HG03060 (cell line): ENCODE results near the gene STK32B.

Experiments used
- ATAC-seq: cut with Tn5 transposase; IDR thresholded peaks from one replicate; pipeline ENCODE4 v1.9.1; 2021; ENCODE audit warnings: low read depth, moderate number of reproducible peaks; ENCODE audit not compliant: unreplicated experiment

STK32B gene

DNA sequence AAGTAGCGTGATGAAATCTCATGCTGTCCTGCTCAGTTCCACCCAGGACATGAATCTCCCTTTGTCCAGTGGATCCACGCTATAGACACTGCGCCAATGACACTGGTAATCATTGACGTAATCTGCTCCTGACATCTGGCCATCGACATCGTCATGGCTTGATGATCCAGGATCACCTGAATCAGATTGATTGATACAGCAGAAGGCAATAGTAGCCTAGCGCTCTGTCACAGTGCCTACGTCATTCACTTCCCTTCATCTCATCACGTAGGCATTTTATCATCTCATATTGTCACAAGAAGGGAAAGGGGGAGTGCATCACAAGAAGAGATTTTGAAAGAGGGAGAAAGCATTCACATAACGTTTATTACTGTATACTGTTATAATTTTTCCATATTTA is 68.8 kb downstream of the STK32B start:
- ATAC-seq: no peak

DNA sequence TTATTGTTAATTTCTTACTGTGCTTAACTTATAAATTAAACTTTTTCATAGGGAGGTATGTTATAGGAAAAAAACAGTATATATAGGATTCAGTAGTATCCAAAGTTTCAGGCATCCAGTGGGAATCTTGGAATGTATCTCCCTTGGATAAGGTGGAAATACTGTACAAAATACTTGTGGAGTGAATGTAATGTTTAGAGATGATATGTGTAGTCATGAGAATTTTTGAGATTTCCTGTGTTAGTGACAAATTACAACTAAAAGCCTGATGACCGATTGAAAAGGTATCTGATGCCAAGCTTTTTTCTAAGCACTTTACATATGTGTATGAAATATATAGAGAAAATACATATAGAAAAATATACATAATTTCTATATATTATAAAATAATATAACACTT is 69.2 kb downstream of the STK32B start:
- no peak for ATAC-seq

DNA sequence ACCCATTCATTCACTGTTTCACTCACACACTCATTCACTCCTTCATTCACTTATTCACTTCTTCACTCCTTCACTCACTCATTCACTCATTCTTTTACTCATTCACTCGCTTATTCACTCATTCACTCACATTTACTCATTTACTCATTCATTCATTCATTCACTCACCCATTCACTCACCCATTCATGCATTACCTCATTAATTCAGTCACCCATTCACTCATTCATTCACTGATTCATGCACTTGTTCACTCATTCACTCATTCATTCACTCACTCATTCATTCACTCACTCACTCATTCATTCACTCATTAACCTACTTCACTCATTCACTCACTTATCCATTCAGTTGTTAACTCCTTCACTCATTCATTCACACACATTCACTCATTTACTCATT is 70.8 kb downstream of the STK32B start:
- no peak for ATAC-seq

DNA sequence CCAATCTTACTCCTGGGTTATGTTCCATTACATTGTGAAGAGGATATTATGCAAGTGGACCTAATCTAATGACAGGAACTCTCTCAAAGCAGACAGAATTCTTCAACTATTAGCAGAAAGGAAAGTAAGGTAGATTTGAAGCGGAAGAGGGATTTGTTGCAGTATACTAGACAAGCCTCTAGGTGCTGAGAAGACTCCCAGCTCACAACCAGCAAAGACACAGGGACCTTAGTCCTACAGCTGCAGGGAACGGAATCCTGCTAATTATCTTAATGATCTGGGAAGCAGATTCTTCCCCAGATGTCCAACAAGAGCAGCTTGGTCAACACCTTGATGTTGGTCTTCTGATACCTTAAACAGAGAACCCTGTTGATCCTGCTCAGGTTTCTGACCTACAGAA is 73.6 kb downstream of the STK32B start:
- no peak for ATAC-seq

DNA sequence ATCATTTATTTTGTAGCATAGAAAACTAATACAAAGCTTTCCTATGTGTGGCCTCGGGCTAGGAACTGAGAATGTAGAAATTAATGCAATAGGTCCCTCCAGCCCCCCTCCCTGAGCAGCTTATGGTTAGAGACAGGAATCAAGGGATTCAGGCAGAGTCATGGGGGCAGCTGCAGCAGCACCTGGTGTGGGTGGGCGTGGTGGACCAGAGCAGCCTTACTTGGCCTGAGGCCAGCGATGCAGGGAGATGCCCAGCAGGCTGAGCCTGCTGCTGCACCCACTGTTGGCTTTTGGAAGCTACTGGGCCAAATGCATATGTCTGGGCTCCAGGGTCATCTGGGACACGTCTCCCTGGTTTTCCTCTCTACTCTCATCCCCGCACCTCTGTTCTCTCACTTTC is 74.0 kb downstream of the STK32B start:
- ATAC-seq: no peak

DNA sequence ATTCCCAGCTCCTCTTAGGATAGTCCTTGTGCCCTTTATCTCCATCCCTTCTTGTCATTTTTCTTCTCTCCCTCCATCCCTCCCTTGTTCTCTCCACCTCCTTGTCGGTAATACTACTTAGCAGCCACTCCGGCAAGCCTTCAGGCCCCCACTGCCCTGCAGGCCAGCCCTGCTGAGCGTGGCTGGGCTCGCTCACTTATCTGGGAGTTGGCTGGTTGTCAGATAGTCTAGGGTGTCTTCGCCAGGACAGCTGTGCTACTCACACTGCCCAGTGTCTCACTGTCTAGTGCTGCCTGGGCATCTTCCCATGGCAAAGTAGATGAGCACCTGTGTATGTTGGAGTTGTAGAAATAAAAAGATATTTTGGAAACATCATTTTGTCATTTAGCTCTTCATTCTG is 75.0 kb downstream of the STK32B start:
- ATAC-seq: no peak

DNA sequence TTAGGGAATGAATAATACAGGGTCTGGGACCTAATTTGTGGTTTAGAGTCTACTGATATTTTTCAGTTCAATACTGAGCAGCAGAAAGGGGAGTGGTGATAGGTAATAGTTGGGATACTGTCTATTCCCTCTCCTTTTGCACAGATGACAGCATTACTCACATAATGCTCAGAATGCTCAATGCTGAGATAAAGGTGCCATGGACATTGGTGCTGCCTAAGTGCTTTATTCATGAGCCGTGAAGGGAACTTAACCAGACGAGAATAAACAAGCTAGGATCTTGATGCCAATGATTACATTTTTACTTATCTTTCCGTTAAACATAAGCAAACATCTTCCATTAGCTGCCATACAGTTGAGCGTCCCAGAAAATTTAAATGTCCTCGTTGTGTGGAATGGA is 75.6 kb downstream of the STK32B start:
- ATAC-seq: no peak

DNA sequence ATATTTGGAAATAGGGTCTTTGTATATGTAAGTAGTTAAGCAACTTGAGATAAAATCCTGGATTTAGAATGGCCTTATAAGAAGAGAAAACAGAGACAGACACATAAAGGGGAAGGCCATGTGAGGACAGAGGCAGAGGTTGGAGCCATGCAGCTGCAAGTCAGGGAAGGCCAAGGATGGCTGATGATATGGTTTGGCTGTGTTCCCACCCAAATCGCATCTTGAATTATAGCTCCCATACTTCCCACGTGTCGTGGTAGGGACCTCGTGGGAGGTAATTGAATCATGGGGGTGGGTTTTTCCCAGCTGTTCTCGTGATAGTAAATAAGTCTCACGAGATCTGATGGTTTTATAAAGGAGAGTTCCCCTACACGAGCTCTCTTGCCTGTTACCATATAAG is 76.3 kb downstream of the STK32B start:
- ATAC-seq: no peak

DNA sequence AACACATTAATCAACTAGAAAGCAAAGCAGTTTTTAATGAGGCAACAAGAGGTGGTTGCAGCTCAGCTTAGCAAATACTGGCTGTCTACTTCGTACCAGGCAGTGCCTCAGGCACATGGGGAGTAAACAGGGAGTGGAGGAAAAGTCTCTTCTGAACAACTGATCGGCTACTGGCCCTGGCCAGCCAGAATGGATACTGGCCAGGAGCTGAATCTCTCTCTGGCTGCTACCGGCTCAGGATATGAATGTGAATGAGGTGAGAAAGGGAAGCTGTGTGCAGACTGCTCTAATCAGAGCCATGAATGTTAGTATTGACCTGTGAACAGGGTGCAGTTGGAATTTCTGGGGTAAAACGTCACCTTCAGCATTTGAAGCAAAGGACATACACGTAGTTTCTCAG is 77.3 kb downstream of the STK32B start:
- ATAC-seq: no peak

DNA sequence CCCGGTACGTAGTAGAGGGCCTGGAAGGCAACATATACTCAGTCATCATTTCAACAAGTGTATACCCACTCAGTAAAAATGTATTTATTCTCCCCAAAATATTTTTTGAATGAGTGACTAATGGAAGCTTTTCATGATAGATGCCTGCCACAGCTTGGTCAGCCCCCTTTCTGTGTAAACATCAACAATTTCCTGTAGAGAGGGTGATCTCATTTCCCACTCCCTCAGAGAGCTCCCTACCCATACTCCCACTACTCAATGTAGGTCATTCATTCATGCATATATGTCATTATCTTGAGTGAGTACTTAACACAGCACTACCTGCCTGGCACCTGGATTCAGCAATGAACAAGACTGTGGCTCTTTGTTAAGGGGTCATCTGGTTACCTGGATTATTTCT is 81.9 kb downstream of the STK32B start:
- no peak for ATAC-seq

DNA sequence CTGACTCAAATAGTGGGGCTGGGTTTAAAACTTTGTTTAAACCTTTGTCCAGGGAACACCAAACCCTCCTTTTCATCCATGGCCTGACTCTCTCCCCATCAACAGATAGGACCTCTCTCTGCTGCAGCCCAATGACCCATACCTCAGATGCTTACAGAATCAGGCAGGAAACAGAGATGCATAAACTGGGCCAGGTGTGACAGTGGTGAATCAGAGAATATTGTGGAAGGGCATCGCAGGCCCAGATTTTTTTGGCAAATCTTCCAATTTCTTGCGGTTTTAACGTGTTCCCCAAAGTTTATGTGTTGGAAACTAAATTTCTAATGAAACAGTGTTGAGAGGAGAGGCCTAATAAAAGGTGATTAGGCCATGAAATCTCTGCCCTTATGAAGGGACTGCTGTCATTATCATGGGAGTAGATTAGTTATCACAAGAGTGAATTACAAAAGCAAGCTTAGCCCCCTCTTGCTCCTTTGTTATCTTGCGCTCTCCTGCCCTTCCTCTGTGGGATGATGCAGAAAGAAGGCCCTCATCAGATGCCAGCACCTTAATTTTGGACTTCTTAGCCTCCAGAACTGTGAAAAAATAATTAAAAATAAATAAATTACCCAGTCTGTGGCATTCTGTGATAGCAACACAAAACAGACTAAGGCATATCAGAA is 82.8 kb downstream of the STK32B start:
- ATAC-seq: no peak

DNA sequence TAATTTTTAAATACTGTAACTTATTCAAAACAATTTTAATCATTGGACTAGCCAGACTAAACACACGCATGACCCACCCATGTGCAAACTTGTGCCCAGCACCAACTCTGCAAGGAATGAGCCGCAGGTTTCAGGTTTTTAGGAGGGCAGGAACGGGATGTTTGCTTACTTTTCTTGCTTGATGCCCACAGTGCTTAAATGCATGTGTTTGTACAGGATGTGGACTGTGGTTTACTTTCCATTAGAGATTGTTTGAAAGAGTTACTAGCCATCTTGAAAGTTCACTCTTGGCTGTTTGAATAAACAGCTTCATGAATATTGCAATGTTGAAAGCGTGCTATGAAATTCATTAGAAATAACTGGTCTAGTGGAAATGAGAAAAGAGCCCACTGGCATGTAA is 83.3 kb downstream of the STK32B start:
- ATAC-seq: no peak

DNA sequence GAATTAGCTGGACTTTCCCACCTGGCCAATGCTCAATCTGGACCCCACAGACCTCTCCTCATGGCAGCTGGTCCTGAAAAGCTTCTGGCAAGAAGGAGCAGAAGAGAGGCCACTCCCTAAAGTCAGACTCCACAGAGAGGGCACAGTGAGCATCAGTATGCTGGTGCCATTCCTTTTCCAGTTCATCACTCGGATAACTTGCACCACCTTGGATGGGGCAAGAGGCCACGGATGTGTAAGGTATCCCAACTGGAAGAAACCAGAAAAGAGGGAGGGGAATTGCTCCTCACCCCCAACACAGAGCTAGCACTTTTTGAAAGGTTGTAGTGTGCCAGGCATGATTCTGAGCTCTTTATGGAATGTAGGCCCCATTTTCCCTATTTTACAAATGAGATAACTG is 85.9 kb downstream of the STK32B start:
- no peak for ATAC-seq

DNA sequence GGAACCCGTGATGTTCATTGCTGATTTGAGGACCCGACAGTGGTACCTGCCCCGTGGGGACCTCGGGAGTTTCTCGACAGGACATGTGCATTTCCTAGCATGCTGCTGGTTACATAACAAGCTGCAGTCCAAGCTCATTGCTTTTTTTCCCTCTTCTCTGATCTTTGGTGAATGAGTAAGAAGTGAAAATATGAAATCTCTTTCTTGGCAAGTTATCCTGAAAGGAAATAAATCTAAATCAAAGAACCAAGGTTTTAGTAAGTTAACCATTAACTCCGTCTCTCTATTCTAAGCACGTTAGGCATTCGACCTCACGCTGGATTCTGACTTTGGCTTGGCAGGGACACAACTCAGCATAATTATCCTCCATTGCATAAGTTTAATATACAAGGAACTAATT is 86.6 kb downstream of the STK32B start:
- ATAC-seq: no peak

DNA sequence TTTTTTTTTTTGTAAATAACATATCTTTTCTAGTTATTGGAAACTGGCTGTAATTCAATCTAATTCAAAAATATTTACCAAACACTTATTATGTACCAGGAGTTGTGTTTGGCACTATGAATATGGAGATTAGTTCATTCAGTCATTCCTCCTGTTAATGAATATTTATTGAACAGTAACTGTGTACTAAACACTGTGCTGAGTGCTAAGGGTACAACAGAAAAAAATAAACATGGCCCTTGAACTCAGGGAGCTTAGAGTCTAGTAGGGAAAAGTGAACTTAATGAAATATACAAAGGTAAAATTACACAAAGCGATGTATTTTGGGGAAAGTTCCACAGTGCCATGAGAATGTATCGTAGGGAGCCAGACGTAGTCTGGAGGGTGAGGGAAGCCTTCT is 87.1 kb downstream of the STK32B start:
- ATAC-seq: no peak

DNA sequence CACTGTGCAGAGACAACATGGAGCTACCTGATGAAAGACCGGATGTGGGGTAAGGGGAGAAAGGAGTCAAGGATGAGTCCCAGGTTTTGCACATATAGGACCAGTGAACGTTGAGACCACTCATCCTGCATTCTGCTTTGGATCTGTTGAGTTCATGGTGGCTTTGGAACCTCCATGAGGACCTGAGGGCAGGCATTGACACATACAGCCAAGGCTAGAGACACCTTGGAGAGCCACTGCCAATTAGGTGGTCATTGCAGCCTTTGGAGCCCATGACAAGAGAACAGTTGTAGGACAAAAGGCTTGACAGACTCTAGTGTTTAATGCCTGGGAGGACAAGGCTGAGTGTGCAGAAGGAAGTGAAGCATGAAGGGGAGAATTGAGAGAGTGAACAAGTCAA is 87.9 kb downstream of the STK32B start:
- ATAC-seq: no peak

DNA sequence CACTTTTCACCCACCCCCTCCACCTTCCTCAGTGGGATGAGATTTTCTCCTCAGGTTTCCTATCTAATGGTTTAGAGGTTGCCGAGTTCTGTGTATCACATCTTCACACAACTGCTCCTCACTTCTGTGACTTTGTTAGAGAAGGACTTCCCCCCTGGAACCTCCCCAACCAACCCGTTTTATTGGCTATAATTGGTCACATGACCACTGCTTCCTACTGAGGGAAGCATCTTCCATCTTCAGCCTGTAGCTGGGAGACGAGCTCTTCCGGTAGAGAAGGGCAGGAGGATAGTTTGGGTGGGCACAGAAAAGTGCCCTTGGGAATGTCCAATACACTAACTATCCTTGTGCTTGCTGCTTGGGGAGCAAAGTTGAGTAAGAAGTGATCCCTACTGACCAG is 90.5 kb downstream of the STK32B start:
- ATAC-seq: no peak

DNA sequence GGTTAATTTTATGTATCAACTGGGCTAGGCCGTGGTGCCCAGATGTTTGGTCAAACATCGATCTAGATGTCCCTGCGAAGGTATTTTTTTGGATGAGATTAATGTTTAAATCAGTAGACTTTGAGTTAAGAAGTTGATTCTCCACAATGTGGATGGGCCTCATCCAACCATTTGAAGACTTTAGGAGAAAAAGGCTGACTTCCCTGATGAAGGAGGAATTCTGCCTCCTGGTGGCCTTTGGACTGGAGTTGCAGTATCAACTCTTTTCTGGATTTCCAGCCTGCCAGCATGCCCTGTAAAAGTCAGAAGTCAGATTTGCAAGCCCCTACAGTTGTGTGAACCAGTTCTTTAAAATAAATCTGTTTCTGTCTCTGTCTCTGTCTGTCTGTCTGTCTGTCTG is 91.4 kb downstream of the STK32B start:
- ATAC-seq: no peak

DNA sequence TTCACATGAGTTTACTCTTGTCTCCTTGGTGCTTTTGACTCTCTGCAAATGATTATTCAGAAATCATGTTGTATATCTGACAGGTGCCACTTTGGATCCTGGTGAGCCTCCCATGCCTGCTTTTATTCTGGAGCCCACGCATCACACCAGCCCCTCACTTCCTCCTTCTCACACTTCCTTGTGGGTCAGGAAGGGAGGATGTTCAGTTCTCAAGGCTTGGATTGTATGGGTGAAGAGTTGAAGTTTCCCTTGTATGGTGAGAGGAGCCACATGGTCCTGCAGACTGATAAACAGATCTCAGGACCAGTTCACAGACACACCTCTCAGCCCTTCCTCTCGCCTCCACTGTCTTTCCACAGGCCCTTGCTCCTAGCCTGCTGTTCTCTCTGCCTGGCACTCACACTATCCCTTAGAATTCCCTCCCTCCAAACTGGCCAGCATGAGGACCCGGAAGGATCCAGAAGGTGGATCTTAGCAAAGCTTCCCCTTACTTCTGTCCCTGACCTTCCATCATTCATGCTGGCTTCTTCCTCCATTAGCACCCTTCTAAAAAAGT is 92.1 kb downstream of the STK32B start:
- ATAC-seq: no peak

DNA sequence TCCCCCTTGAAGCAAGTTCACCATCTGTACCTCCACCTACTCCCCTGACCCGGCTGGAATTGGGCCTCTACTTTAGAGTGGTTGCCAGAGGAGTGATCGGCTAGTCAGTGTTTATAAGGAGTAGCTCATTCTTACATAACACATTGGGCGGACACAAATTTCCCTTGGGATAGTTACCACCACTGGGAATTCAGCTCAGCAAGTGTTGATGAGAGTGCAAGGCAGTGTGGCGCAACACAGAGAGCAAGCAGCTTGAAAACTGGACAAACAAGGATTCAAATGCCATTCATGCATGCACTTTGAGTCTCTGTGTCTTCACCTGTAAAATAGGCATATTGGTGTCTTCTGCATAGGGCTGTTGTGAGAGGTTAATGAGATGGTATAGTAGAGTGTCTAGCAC is 92.7 kb downstream of the STK32B start:
- no peak for ATAC-seq

DNA sequence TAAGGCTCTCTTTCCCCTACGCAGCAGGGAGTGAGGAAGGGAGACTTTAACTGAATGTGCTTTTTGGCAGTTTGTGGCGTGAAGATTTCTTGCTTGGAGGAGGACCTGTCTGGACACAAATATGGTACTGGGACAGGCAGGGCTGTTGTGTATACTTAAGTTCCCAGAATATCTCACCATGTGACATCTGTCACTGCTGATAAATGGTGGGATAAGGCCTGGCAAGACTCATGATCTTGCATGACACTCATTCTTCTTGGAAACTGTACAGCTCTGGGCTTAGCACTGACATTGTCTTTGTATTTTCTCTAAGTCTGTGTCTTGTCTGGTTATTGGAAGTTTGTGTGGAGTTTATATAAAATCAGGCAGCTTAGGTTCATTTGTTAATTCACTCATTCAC is 93.1 kb downstream of the STK32B start:
- ATAC-seq: no peak

DNA sequence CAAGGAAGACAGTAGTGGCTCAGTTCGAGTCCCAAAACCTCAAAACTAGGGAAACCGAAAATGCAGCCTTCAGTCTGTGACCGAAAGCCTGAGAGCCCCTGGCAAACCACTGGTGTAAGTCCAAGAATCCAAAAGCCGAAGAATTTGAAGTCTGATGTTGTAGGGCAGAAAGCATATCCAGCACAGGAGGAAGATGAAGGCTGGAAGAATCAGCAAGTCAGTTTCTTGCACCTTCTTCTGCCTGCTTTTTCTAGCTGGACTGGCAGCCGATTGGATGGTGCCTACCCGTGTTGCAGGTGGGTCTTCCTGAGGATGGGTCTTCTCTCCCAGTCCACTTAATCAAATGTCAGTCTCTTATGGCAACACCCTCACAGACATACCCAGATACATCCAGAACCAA is 95.0 kb downstream of the STK32B start:
- ATAC-seq: no peak

DNA sequence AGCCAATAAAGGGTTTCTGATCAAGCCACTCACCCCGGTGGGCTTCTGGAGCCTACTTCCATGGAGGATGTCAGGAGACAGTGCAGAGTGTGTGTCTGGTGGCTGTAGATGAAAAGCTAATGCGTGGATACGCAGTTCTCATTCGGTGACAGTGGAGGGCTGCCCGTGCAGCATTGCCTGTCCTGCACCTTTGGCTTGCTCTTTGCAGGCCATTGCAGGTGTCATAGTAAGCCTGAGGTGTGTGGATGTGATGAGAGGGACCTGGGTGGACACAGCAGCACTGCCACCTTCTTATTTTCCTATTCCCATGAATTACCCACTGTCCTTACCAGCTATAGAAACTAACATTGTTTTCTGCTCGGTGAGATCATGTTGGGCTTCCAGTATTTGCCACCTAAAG is 101.2 kb downstream of the STK32B start:
- ATAC-seq: no peak
